ENCODE results near the gene MAP3K7.

GRCh38 chr6:90490030-90490716 is 96.7 kb downstream of the MAP3K7 start:
- TF ChIP-seq TAF15 (IDR thresholded peaks at IDR 0.05; ENCODE audit: low read depth, low read length, poor library complexity, severe bottlenecking) (no peak), ZSCAN31 (CRISPR knock-in tag; IDR thresholded peaks at IDR 0.05; ENCODE audit: low read depth) (no peak), SIN3A (IDR thresholded peaks at IDR 0.05; ENCODE audit: borderline replicate concordance, low read depth, low read length) (no peak), EZH2 (conservative IDR thresholded peaks at IDR 0.05; ENCODE audit: low read depth, low read length) (no peak), HCFC1 (IDR thresholded peaks at IDR 0.05; ENCODE audit: low read depth, low read length) (no peak), KLF16 (CRISPR knock-in tag; IDR thresholded peaks at IDR 0.05) (no peak), MAX (IDR thresholded peaks at IDR 0.05) (no peak), POLR2AphosphoS5 (IDR thresholded peaks at IDR 0.05; ENCODE audit: low read depth, low read length) (no peak), CBX5 (CRISPR knock-in tag; IDR thresholded peaks at IDR 0.05; ENCODE audit: borderline replicate concordance) (no peak), E2F5 (CRISPR knock-in tag; conservative IDR thresholded peaks at IDR 0.05) (no peak), POLR2A (IDR thresholded peaks at IDR 0.05; ENCODE audit: insufficient read depth in 1 of 2, low read depth in 2 of 2, low read length in 2 of 2) (no peak), ZNF670 (CRISPR knock-in tag; IDR thresholded peaks at IDR 0.05; ENCODE audit: borderline replicate concordance) (no peak), YY1 (IDR thresholded peaks at IDR 0.05; ENCODE audit: insufficient read depth, insufficient replicate concordance, low read depth, low read length) (no peak)
